Nephron progenitor cell (in vitro differentiated cells): ENCODE measurements around the gene L3HYPDH.

Experiments
- DNase-seq: peaks from one replicate; pipeline ENCODE4 v3.0.0; 2021
- H3K27ac Mint-ChIP-seq: 2 replicates; pipeline ENCODE4 v1.8.0; 2021; ENCODE audit warnings: mild to moderate bottlenecking, moderate library complexity, mixed read lengths
- H3K27me3 Mint-ChIP-seq: 2 replicates; pipeline ENCODE4 v1.8.0; 2021; ENCODE audit warnings: mild to moderate bottlenecking, low read depth, mixed read lengths; ENCODE audit not compliant: poor library complexity
- H3K36me3 Mint-ChIP-seq: 2 replicates; pipeline ENCODE4 v1.8.0; 2021; ENCODE audit warnings: low read depth, mixed read lengths
- H3K4me1 Mint-ChIP-seq: 2 replicates; pipeline ENCODE4 v1.8.0; 2021; ENCODE audit warnings: mixed read lengths
- H3K4me3 Mint-ChIP-seq: 2 replicates; pipeline ENCODE4 v1.8.0; 2021; ENCODE audit warnings: mild to moderate bottlenecking, moderate library complexity, mixed read lengths
- H3K9me3 Mint-ChIP-seq: 2 replicates; pipeline ENCODE4 v1.8.0; 2021; ENCODE audit warnings: mild to moderate bottlenecking, moderate library complexity, mixed read lengths
- TF ChIP-seq, protein P1 (sequence below): fragments of 200-600 bp; sonication (generic); IDR thresholded peaks from 2 replicates; pipeline ENCODE4 v1.5.0; 2021; ENCODE audit warnings: antibody characterized with exemption

The L3HYPDH gene

GRCh38 chr14:59483819-59484638 is at the start of gene L3HYPDH, which contains the start of gene JKAMP:
Gene L3HYPDH, minus strand, starts transcription at chr14:59484408. Its CDS starts 92 bp downstream, at chr14:59484316.
Gene JKAMP, plus strand, starts transcription at chr14:59484517. Its CDS starts 73 bp downstream, at chr14:59484590.
- H3K9me3 Mint-ChIP-seq = no peaks in the 10 kb centered on the region
- TF ChIP-seq, protein P1, sequence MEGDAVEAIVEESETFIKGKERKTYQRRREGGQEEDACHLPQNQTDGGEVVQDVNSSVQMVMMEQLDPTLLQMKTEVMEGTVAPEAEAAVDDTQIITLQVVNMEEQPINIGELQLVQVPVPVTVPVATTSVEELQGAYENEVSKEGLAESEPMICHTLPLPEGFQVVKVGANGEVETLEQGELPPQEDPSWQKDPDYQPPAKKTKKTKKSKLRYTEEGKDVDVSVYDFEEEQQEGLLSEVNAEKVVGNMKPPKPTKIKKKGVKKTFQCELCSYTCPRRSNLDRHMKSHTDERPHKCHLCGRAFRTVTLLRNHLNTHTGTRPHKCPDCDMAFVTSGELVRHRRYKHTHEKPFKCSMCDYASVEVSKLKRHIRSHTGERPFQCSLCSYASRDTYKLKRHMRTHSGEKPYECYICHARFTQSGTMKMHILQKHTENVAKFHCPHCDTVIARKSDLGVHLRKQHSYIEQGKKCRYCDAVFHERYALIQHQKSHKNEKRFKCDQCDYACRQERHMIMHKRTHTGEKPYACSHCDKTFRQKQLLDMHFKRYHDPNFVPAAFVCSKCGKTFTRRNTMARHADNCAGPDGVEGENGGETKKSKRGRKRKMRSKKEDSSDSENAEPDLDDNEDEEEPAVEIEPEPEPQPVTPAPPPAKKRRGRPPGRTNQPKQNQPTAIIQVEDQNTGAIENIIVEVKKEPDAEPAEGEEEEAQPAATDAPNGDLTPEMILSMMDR = peak; percentile 59
- peak; percentile 99 for DNase-seq
- peak within 1 kb of the TSS; percentile 96 for H3K4me3 Mint-ChIP-seq
- peaks cover 65% of the 10 kb centered on the region for H3K4me1 Mint-ChIP-seq
- H3K27me3 Mint-ChIP-seq = no peaks in the 10 kb centered on the region
- peaks cover 18% of the 10 kb centered on the region for H3K36me3 Mint-ChIP-seq
- H3K27ac Mint-ChIP-seq = peak within 1 kb of the TSS; percentile 99

DNA sequence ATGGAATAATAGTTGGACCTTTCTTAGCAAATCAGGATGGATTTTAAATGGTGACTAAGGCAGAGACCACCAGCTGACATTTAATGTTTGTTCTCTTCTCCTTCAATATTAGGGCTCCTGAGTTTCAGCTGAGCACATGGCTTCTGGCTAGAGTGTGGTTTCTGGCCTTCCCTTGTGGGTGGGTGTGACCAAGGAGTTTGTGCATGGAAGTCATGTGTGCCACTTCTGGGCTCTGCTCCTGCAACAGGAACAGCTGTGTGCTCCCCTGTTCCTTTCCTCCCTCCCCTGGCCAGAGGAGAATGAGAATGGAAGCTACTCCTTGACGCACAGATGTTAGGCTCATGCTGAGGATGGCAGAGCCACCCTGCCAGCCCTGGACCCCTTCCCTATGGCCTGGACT is 48.2 kb upstream of the L3HYPDH start:
- H3K27me3 Mint-ChIP-seq = peaks cover 3% of the 10 kb centered on the region
- no peak for DNase-seq
- H3K9me3 Mint-ChIP-seq = peaks cover 14% of the 10 kb centered on the region
- no peaks in the 10 kb centered on the region for H3K36me3 Mint-ChIP-seq
- H3K4me3 Mint-ChIP-seq = no peak overlapping the region
- H3K4me1 Mint-ChIP-seq = peaks cover 19% of the 10 kb centered on the region
- H3K27ac Mint-ChIP-seq = no peak overlapping the region
- TF ChIP-seq, protein P1 = no peak

DNA sequence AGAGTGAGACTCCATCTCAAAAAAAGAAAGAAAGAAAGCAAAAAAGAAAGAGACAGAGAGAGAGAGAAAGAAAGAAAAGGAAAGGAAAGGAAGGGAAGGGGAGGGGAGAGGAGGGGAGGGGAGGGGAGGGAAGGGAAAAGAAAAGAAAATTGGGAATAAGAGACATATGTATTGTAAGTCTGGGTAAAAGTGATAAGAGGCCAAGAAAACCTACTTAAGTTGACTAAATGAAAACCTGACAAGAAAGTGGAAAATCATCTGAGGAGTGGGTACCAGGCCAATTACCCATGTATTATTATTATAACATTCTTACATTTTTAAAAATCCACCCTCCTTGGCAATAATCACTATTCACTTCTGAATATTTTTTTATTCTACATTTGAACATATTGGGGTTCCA is 46.1 kb upstream of the L3HYPDH start:
- Mint-ChIP-seq H3K27me3 (peaks cover 3% of the 10 kb centered on the region), H3K4me1 (peaks cover 15% of the 10 kb centered on the region), H3K4me3 (no peak overlapping the region), H3K27ac (no peak overlapping the region), H3K36me3 (no peaks in the 10 kb centered on the region), H3K9me3 (peaks cover 17% of the 10 kb centered on the region)
- TF ChIP-seq, protein P1 = no peak
- DNase-seq = no peak

GRCh38 chr14:59529189-59529588 is 45.0 kb upstream of the L3HYPDH start:
- peaks cover 3% of the 10 kb centered on the region for H3K27me3 Mint-ChIP-seq
- TF ChIP-seq, protein P1 = no peak
- no peaks in the 10 kb centered on the region for H3K36me3 Mint-ChIP-seq
- no peak for DNase-seq
- peaks cover 17% of the 10 kb centered on the region for H3K9me3 Mint-ChIP-seq
- no peak overlapping the region for H3K4me3 Mint-ChIP-seq
- H3K27ac Mint-ChIP-seq = no peak overlapping the region
- H3K4me1 Mint-ChIP-seq = peaks cover 4% of the 10 kb centered on the region

DNA sequence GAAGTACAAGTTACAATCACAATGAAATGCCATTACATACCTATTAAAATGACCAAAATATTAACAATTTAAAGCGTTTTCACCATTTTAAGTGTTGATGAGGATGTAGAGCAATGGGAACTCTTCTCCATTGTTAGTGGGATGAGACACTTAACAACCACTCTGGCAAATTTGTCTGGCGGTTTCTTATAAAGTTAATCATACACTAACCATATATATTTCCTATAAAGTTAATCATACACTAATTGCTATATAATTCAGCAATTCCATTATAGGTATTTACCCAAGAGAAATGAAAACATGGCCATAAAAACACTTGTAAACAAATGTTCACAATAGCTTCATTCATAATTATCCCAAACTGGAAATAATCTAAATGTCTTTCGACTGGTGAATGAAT is 36.0 kb upstream of the L3HYPDH start:
- Mint-ChIP-seq H3K4me3 (no peak overlapping the region), H3K4me1 (no peaks in the 10 kb centered on the region), H3K36me3 (no peaks in the 10 kb centered on the region), H3K9me3 (peaks cover 19% of the 10 kb centered on the region), H3K27ac (no peak overlapping the region), H3K27me3 (peaks cover 3% of the 10 kb centered on the region)
- no peak for DNase-seq
- TF ChIP-seq, protein P1 = no peak
